GM20000 (cell line): ENCODE results near the gene MAD1L1.

Experiments used
- DNase-seq: peaks from one replicate; pipeline ENCODE4 v3.0.0; 2012; ENCODE audit warnings: low spot score
- TF ChIP-seq, protein P1 (sequence below): IDR thresholded peaks from 2 replicates; pipeline ENCODE4 v1.5.1; 2012; ENCODE audit warnings: mild to moderate bottlenecking, control low read depth; ENCODE audit errors: extremely low read depth, missing control alignments

The MAD1L1 gene

DNA sequence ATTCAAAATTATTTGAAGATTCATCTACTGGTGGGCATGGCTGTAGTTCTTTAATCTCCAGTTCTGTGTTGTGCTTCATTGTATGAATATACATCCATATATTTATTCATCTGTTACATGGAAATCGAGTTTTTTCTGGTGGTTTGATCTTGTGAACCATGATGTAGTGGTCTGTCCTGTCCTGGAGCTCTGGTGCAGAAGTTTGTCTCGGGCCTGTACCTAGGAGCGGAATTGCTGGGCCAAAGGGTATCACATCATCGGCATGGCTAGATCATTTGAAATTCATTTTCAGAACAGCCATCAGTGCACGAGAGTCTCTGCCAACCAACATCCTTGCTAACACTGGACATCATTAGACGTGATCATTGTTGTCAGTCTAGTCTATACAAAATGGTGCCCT, 455.6 kb downstream of the MAD1L1 start:
- DNase-seq, result no peak

DNA sequence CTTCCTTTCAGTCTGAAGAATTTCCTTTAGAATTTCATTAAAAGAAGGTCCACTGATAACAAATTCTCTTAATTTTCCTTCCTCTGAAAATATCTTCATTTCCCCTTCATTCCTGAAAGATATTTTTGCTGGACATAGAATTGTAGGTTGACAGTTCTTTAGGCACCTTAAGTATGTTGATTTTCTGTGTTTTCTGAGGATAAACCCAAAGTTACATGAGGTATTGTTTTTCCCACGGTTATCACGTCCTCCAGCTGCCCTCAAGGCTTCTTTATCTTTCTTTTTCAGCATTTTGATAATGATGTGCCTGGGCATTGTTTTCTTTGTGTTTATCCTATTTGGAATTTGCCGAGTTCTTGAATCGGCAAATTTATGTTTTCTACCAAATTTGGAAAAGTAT, 457.4 kb downstream of the MAD1L1 start:
- TF ChIP-seq, protein P1, sequence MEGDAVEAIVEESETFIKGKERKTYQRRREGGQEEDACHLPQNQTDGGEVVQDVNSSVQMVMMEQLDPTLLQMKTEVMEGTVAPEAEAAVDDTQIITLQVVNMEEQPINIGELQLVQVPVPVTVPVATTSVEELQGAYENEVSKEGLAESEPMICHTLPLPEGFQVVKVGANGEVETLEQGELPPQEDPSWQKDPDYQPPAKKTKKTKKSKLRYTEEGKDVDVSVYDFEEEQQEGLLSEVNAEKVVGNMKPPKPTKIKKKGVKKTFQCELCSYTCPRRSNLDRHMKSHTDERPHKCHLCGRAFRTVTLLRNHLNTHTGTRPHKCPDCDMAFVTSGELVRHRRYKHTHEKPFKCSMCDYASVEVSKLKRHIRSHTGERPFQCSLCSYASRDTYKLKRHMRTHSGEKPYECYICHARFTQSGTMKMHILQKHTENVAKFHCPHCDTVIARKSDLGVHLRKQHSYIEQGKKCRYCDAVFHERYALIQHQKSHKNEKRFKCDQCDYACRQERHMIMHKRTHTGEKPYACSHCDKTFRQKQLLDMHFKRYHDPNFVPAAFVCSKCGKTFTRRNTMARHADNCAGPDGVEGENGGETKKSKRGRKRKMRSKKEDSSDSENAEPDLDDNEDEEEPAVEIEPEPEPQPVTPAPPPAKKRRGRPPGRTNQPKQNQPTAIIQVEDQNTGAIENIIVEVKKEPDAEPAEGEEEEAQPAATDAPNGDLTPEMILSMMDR, result no peak
- DNase-seq, result no peak

More for the DNA sequence above, 455.6 kb downstream of the MAD1L1 start:
- TF ChIP-seq, protein P1, result no peak

DNA sequence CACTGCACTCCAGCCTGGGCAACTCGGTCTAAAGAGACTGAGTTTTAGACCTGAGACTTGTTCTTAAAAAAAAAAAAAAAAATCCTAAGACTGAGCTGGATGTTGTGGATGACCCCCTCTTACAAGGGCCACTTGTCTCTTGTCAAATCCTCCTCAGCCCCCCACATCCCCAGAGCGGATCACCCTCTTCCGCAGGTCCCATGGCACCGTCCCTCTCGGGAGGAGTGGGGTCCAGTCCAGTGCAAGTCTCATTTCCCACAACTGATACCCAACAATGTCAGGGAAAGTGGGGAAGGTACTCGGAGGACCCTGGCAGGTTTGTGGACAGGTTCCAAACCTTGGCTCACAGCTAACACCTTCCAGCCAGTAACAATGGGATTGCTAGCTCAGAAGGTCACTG, 462.4 kb downstream of the MAD1L1 start:
- TF ChIP-seq, protein P1, result no peak

GRCh38 chr7:1769286-1770200, 463.2 kb downstream of the MAD1L1 start:
- DNase-seq, result no peak
- TF ChIP-seq, protein P1, result no peak

More for the DNA sequence above, 462.4 kb downstream of the MAD1L1 start:
- no peak for DNase-seq

DNA sequence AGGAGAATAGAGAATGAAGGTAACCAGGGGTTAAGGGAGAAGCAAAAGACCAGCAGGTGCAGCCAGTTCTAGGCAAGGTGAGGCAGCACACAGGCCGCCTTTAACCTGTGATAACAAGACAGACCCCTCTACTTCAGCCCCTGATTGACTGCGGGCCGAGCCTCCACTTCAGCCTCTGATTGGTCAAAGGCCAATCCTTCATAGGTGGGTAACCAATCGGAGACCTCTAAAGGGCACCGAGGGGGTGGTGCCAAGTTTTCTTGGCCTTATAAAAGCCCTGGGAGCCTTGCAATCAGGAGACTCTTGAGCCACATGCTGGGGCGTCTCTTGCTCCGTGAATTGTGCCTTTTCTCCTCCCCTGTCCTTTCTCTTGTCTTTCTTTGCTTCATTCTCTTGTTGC, 463.9 kb downstream of the MAD1L1 start:
- TF ChIP-seq, protein P1, result no peak
- DNase-seq, result no peak

GRCh38 chr7:1767524-1767923, 465.2 kb downstream of the MAD1L1 start:
- TF ChIP-seq, protein P1, result no peak

More at GRCh38 chr7:1767524-1767923, 465.2 kb downstream of the MAD1L1 start:
- DNase-seq, result no peak
